Karpas-422 (cell line): Measurements from ENCODE around the gene PORCN. TPM values are rescaled to one million over a fixed set of nuclear protein-coding genes. Genes with fewer than 3 reads are reported as not detected.
"Not testable (repeated sequence)": the region's sequence is repeated elsewhere in the genome, so short reads cannot be mapped to it uniquely, and the experiment has no call there.

Experiments used
- DNase-seq: peaks from one replicate; pipeline ENCODE4 v3.0.0-alpha.2; 2015
- H2AFZ ChIP-seq: fragments of 200-600 bp; sonication (generic); 2 replicates; pipeline ENCODE4 v1.6.1; 2014; ENCODE audit warnings: antibody characterized with exemption, low read length, mixed read lengths
- H3K27ac ChIP-seq: fragments of 200-600 bp; sonication (generic); 2 replicates; pipeline ENCODE4 v1.5.1; 2014; ENCODE audit warnings: mild to moderate bottlenecking, low read length, moderate library complexity
- H3K27me3 ChIP-seq: fragments of 200-600 bp; sonication (generic); 2 replicates; pipeline ENCODE4 v1.6.1; 2014; ENCODE audit warnings: low read length, mixed read lengths
- H3K36me3 ChIP-seq: fragments of 200-600 bp; sonication (generic); 2 replicates; pipeline ENCODE4 v1.6.1; 2014; ENCODE audit warnings: low read length, mixed read lengths; ENCODE audit not compliant: insufficient read depth
- H3K4me1 ChIP-seq: fragments of 200-600 bp; sonication (generic); 2 replicates; pipeline ENCODE4 v1.6.1; 2014; ENCODE audit warnings: mild to moderate bottlenecking, low read length, mixed read lengths
- H3K4me2 ChIP-seq: fragments of 200-600 bp; sonication (generic); 2 replicates; pipeline ENCODE4 v1.6.1; 2014; ENCODE audit warnings: low read length, low read depth, mild to moderate bottlenecking; ENCODE audit not compliant: poor library complexity, severe bottlenecking
- H3K4me3 ChIP-seq: fragments of 200-600 bp; sonication (generic); 2 replicates; pipeline ENCODE4 v1.5.1; 2014; ENCODE audit warnings: mild to moderate bottlenecking, antibody characterized with exemption, low read length, mixed read lengths
- H3K79me2 ChIP-seq: fragments of 200-600 bp; sonication (generic); 2 replicates; pipeline ENCODE4 v1.6.1; 2014; ENCODE audit warnings: mild to moderate bottlenecking, low read length, mixed read lengths
- H3K9ac ChIP-seq: fragments of 200-600 bp; sonication (generic); 2 replicates; pipeline ENCODE4 v1.6.0; 2014; ENCODE audit warnings: low read length
- H3K9me2 ChIP-seq: fragments of 200-600 bp; sonication (generic), shearing (Covaris generic); replicated peaks from 2 replicates; pipeline ENCODE4 v1.6.0; 2014; ENCODE audit warnings: mild to moderate bottlenecking, low read length, moderate library complexity; ENCODE audit not compliant: insufficient read depth
- H3K9me3 ChIP-seq: fragments of 300-700, 200-600 bp; sonication (generic); 2 replicates; pipeline ENCODE4 v1.6.1; 2014; ENCODE audit warnings: low read length, mixed read lengths
- H4K20me1 ChIP-seq: fragments of 200-600 bp; sonication (generic); 2 replicates; pipeline ENCODE4 v1.6.1; 2014; ENCODE audit warnings: mild to moderate bottlenecking, antibody characterized with exemption, low read length, low read depth; ENCODE audit not compliant: insufficient read depth
- total RNA-seq: library from RNA; depleted of rRNA; stranded (reverse); fragments of >200 nt; shearing (Covaris generic); gene quantifications from 2 replicates; pipeline ENCODE4 v1.2.3, GENCODE V29; 2014; ENCODE audit warnings: low replicate concordance

PORCN gene
- total RNA-seq, 1 experiment from 2014 or later: not detected

- H3K9ac ChIP-seq, H3K9me3 ChIP-seq, H3K4me2 ChIP-seq: not testable (repeated sequence)
Observed at GRCh38 chrX:48525853-48526252, 17.1 kb downstream of the PORCN start.

DNA sequence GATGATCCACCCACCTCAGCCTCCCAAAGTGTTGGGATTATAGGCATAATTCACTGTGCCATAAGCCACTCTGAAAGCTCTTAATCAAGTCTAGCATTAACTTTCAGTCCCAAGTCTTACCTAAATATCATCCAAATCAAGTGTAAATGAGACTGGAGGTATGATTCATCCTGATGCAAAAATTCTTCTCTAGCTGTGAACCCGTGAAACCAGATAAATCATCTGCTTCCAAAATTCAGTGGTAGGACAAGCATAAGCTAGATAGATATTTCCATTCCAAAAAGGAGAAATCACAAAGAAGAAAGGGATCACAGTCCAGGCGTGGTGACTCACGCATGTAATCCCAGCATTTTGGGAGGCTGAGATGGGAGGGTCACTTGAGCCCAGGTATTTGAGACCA is 21.9 kb downstream of the PORCN start:
- Histone ChIP-seq H3K9ac (no peak overlapping the region), H3K4me1 (no peaks in the 10 kb centered on the region), H3K4me3 (no peak overlapping the region), H3K9me3 (no peaks in the 10 kb centered on the region), H3K27me3 (no peaks in the 10 kb centered on the region), H3K36me3 (no peaks in the 10 kb centered on the region; the same call in 1 of the 2 replicates), H3K9me2 (no peaks in the 10 kb centered on the region), H3K79me2 (no peaks in the 10 kb centered on the region), H3K27ac (no peak overlapping the region), H3K4me2 (no peak overlapping the region), H4K20me1 (no peaks in the 10 kb centered on the region), H2AFZ (no peak overlapping the region)
- DNase-seq: no peak

More at GRCh38 chrX:48525853-48526252, 17.1 kb downstream of the PORCN start:
- H3K4me3 ChIP-seq, H3K27me3 ChIP-seq, H2AFZ ChIP-seq, H3K27ac ChIP-seq, H4K20me1 ChIP-seq, H3K9me2 ChIP-seq, H3K79me2 ChIP-seq, H3K36me3 ChIP-seq, H3K4me1 ChIP-seq, DNase-seq: not testable (repeated sequence)

GRCh38 chrX:48531358-48531959 is 22.7 kb downstream of the PORCN start:
- Histone ChIP-seq H3K9ac (no peak overlapping the region), H3K4me1 (no peaks in the 10 kb centered on the region), H3K4me3 (no peak overlapping the region), H3K27me3 (no peaks in the 10 kb centered on the region), H3K4me2 (no peak overlapping the region), H3K36me3 (no peaks in the 10 kb centered on the region; the same call in 1 of the 2 replicates), H2AFZ (no peak overlapping the region), H3K9me3 (no peaks in the 10 kb centered on the region), H3K27ac (no peak overlapping the region), H3K9me2 (no peaks in the 10 kb centered on the region), H3K79me2 (no peaks in the 10 kb centered on the region), H4K20me1 (no peaks in the 10 kb centered on the region)
- DNase-seq: no peak

DNA sequence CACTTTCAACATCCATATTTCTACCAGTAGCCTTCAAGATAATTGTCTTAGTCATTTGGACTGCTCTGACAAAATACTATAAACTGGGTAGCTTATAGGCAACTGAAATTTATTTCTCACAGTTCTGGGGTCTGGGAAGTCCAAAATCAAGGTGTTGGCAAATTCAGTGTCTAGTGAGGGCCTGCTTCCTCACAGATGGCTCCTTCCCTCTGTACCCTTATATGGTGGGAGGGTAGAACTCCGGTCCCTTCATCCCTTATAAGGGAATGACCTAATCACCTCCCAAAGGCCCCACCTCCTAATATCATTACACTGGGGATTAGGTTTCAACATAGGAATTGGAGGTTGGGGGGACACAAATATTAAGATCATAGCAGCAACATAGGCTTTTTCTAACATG is 23.4 kb downstream of the PORCN start:
- H3K4me2 ChIP-seq: no peak overlapping the region
- no peak overlapping the region for H3K27ac ChIP-seq
- no peaks in the 10 kb centered on the region for H3K27me3 ChIP-seq
- H3K9me2 ChIP-seq: no peaks in the 10 kb centered on the region
- H2AFZ ChIP-seq: no peak overlapping the region
- DNase-seq: no peak
- H3K9me3 ChIP-seq: no peaks in the 10 kb centered on the region
- no peaks in the 10 kb centered on the region for H3K79me2 ChIP-seq
- H4K20me1 ChIP-seq: no peaks in the 10 kb centered on the region
- no peaks in the 10 kb centered on the region for H3K4me1 ChIP-seq
- no peak overlapping the region for H3K4me3 ChIP-seq
- H3K36me3 ChIP-seq: no peaks in the 10 kb centered on the region; the same call in 1 of the 2 replicates
- no peak overlapping the region for H3K9ac ChIP-seq

GRCh38 chrX:48533165-48533564 is 24.4 kb downstream of the PORCN start:
- Histone ChIP-seq H3K79me2 (no peaks in the 10 kb centered on the region), H3K27me3 (no peaks in the 10 kb centered on the region), H2AFZ (no peak overlapping the region), H3K4me3 (no peak overlapping the region), H3K9me2 (no peaks in the 10 kb centered on the region), H3K4me1 (no peaks in the 10 kb centered on the region), H4K20me1 (no peaks in the 10 kb centered on the region), H3K4me2 (no peak overlapping the region), H3K9me3 (no peaks in the 10 kb centered on the region), H3K36me3 (no peaks in the 10 kb centered on the region; the same call in 1 of the 2 replicates), H3K9ac (no peak overlapping the region), H3K27ac (no peak overlapping the region)
- no peak for DNase-seq

GRCh38 chrX:48538641-48539344 is 30.0 kb downstream of the PORCN start:
- Histone ChIP-seq H3K27me3 (no peaks in the 10 kb centered on the region), H4K20me1 (no peaks in the 10 kb centered on the region), H3K9me3 (no peaks in the 10 kb centered on the region), H3K79me2 (peaks cover 8% of the 10 kb centered on the region), H3K9ac (no peak overlapping the region), H3K27ac (no peak overlapping the region), H3K4me2 (peak overlapping the region; percentile 35), H3K9me2 (no peaks in the 10 kb centered on the region), H3K4me1 (peaks cover 10% of the 10 kb centered on the region), H2AFZ (peak overlapping the region; percentile 60; the same call in 1 of the 2 replicates), H3K36me3 (no peaks in the 10 kb centered on the region), H3K4me3 (no peak overlapping the region)
- DNase-seq: no peak

GRCh38 chrX:48539345-48540027 is 30.7 kb downstream of the PORCN start, which contains the start of gene TBC1D25:
TBC1D25 (plus strand) TSS chrX:48539714; CDS start chrX:48539798, 84 bp downstream.
- Histone ChIP-seq H3K4me3 (peak within 1 kb of the TSS; percentile 71), H3K9ac (peak within 1 kb of the TSS; percentile 68), H3K36me3 (no peaks in the 10 kb centered on the region), H3K9me3 (no peaks in the 10 kb centered on the region), H4K20me1 (no peaks in the 10 kb centered on the region), H3K79me2 (peaks cover 8% of the 10 kb centered on the region), H2AFZ (peak within 1 kb of the TSS; percentile 60; the same call in 1 of the 2 replicates), H3K27me3 (no peaks in the 10 kb centered on the region), H3K9me2 (no peaks in the 10 kb centered on the region), H3K27ac (no peak within 1 kb of the TSS; the same call in 1 of the 2 replicates), H3K4me1 (peaks cover 10% of the 10 kb centered on the region), H3K4me2 (peak within 1 kb of the TSS; percentile 72)
- peak; percentile 98 for DNase-seq

- H3K4me1 ChIP-seq: peaks cover 10% of the 10 kb centered on the region
- no peaks in the 10 kb centered on the region for H3K9me2 ChIP-seq
- peak overlapping the region; percentile 68 for H3K9ac ChIP-seq
- no peak overlapping the region; the same call in 1 of the 2 replicates for H3K27ac ChIP-seq
- H3K36me3 ChIP-seq: no peaks in the 10 kb centered on the region
- H3K27me3 ChIP-seq: no peaks in the 10 kb centered on the region
- H4K20me1 ChIP-seq: no peaks in the 10 kb centered on the region
- H3K4me3 ChIP-seq: peak overlapping the region; percentile 71
- H3K79me2 ChIP-seq: peaks cover 8% of the 10 kb centered on the region
- H3K4me2 ChIP-seq: peak overlapping the region; percentile 72
- H2AFZ ChIP-seq: 0 out of 2 replicates have a peak overlapping the region, but pooled peaks have one; percentile 42
- DNase-seq: no peak
- no peaks in the 10 kb centered on the region for H3K9me3 ChIP-seq
Observed at GRCh38 chrX:48540028-48540375, 31.2 kb downstream of the PORCN start.
